Stimulated activated CD4-positive, alpha-beta T cell treated with anti-CD3 and anti-CD28 coated beads, Interleukin-15, amount 100 ng/mL, for 48 hours (primary cell): Measurements from ENCODE around the gene EXOC4.

Source experiments
- DNase-seq, 2 donors: peaks; one replicate each; pipeline ENCODE4 v3.0.0-alpha.2; 2020; ENCODE audit warnings: low read depth in 2 of 2

The EXOC4 gene

DNA sequence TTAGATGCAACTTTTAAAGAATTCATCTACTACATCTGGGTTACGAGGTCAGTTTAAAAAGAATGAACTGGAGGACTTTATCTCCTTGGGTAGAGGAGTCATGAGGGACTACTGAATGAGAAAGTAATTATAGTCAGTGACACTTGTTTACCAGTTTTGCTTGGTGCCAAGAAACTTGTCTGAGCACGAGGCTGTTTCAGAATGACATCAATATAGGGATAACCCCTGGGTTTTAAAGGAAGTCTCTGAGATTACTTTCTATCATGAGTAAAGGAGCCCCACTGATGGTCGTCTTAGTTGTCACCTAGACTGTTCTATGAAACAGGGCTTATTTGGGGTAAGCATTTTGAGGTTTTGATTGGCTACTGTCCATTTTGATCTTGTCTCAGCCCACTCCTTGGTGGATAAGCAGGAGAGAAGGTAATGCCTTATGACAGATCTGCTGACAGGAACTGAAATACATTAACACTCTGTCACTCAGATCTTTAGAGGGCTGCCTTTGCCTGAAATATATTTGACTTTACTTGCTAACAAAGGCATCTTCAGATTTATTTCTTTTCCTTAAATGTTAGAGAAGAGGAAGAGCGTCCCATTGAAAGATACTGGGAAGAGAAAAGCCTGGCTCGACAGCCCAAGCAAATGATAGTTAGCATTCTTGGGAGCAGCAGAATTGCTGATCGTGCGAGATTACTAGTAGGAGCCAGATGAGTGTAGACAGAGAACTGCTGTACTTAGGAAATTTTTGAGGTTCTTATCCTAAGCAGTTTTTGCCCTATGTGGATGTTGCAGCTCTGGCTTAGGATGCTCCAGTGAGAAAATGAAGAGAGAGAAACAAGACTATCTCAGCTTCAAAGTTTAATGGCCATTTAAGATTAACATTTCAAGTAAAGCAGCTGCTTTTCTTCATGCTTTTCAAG lies 575.1 kb downstream of the EXOC4 start:
- DNase-seq: no peak

DNA sequence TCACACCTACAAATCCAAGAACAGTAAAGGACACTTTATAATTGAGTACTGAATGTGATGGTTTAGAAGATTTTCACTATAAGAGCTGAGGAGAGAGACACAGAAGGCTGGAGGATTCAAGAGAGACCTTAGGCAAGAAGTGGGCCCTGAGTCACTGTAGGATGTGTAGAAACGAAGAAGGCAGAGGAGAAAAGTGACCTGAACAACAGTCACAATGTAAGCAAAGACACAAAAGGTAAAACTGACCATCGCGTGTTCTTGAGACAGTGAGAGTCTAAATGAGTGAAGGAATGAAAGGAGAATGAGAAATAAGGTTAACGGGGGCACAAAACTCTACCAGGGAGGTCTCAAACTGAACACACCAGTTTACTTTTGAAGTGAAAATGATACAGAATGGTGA lies 576.0 kb downstream of the EXOC4 start:
- no peak for DNase-seq

DNA sequence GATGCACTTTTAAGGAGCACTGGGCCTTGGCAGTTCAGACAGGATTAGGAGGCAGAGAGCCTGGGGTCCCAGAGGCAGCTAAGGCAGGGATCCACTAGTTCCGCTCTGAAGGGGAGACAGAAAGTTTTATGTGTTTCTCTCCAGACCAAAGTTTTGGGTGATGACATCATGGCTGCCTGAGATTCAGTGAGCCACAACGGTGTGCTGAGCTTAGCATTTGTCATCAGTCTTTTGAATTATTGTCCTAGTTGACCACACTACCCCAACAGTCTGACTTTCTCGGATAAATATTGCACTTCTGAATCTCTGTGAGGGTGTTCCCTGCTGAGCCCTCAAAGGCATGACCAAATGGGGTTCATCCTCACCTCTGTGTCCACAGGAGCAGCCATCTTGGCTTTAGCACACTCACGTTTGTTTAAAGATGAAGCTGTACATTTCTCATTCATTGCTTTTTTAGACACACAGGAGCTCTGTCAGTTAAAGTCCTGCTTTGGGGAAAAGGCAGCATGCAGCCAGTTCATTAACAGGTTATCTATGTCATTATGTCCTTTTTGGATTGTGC lies 576.5 kb downstream of the EXOC4 start:
- no peak for DNase-seq

DNA sequence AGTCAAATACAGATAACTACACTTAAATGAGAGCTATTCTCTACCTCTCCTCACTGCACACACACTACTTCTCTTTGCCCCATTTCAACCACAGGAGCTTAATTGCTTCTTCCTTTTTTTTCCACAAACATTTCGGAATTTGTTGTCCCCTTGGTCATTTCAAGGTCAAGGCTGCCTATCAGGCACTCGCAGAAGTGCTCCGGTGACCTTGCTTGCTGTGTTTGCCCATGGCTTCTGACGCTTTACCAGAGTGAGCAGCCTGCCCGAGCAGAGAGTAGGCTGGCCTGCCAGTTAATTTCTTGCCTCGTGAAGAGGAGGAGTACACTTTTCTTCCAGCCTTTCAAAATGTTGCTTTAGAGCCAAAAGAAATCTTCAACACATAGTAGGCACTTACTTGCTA lies 577.2 kb downstream of the EXOC4 start:
- DNase-seq: no peak

DNA sequence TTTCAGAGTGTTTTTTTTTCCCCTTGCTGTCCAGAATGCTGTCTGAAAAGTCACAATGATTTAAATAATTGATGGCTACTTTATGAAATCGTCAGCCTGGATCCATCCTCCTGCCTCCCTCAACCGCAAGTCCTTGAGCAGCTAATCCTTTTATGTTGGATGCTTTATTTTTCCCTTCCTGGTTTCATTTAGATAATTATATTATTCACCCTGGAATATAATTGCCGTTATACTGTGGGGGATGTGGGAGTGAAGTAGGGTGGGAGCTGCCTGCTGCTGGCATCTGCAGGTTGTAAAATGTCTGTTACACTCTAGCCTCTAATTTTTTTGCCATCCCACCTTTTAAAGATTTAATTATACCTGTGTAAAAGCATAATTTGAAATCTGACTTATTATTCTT lies 583.8 kb downstream of the EXOC4 start:
- no peak for DNase-seq

DNA sequence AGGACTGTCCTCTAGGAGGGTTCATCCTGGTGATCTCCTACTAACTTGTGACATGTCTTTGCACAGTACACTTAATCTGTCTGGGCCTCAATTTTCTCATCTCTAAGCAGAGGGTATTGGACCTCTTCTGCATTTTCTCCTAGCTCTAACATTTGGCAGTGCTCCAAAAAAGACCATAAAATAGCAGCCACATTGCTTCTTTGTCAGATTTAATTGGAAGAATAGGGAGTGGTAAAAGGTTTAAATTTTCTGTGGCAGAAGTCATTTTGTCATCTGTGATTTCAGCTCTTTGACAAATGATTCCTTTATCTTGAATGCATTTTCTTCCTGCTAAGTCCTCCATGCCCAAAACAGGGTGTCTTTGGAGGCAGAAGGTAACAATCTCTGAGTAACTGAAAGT lies 584.3 kb downstream of the EXOC4 start:
- no peak for DNase-seq

DNA sequence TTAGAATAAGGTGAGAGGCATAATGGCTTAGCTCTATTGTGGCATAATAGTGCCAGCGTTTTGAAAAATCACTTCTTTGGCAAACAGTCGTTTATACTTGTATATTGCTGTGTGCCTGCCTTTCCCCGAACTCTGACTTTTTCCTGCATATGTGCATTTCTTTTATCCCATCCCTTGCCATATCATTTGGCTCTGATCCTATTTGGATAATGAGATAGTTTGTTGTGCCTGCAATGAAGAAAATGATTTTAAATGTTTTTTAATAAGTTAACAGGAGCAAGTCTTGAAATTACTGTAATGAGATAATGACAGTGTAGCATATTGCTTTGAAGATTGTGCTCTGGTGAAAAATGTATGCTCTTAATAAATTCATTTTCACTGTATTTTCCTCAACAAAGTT lies 586.2 kb downstream of the EXOC4 start:
- no peak for DNase-seq

DNA sequence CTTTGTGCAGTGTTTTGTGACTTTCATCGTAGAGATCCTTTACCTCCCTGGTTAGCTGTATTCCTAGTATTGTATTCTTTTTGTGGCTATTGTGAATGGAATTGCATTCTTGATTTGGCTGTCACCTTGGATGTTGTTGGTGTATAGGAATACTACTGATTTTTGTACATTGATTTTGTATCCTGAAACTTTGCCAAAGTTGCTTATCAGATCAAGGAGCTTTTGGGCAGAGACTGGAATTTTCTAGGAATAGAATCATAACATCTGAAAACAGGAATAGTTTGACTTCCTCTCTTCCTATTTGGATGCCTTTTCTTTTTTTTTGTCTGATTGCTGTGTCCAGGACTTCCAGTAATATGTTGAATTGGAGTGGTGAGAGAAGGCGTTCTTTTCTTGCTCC lies 590.5 kb downstream of the EXOC4 start:
- no peak for DNase-seq

DNA sequence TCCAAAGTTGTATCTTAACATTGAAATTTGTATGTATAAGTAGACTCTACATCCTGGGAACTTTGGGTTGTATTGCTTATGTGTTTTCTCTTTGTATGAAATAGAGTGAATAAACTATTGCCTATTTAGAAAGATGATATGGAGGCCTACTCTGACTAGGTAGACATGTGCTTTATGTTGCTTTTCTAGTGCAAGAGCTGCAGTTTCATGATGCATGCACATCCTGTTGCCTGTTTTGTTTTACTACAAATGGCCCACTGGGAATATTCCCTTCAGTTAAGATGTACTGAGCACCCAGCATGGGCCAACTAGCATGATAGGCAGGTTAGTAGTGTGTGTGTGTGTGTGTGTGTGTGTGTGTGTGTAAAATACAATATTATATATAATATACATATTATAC lies 592.1 kb downstream of the EXOC4 start:
- DNase-seq: no peak

DNA sequence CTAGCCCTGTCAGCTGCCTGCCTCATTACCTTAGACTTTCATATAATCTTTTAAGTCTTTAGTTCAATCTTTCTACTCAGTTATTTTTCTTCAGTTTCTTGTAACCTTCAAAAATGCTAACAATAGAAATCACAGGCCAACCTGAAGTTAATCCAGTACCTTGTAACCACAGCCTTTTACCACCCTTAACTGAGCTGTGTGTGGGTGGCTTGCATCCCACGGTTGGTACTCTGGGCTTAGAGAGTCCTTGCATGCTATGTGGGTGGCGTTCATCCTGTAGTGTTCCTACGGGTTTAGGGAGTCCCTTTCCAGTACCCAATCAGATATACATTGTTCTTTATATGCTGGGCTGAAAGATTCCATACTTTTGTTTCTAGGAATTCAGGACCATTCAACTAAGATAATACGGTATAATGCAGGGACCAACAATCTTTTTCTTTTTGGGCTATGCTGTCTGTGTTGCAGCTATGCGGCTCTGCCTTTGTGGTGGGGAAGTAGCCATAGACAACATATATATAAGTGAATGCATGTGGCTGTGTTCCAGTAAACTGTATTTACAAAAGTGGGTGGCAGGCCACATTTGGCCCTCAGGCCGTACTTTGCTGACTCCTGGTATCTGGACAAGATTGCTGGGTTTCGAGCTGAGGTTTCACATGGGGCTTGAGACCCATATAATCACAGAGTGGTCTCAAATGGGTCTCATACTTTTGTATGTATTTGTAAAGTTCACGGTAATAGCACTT lies 593.5 kb downstream of the EXOC4 start:
- DNase-seq: no peak

DNA sequence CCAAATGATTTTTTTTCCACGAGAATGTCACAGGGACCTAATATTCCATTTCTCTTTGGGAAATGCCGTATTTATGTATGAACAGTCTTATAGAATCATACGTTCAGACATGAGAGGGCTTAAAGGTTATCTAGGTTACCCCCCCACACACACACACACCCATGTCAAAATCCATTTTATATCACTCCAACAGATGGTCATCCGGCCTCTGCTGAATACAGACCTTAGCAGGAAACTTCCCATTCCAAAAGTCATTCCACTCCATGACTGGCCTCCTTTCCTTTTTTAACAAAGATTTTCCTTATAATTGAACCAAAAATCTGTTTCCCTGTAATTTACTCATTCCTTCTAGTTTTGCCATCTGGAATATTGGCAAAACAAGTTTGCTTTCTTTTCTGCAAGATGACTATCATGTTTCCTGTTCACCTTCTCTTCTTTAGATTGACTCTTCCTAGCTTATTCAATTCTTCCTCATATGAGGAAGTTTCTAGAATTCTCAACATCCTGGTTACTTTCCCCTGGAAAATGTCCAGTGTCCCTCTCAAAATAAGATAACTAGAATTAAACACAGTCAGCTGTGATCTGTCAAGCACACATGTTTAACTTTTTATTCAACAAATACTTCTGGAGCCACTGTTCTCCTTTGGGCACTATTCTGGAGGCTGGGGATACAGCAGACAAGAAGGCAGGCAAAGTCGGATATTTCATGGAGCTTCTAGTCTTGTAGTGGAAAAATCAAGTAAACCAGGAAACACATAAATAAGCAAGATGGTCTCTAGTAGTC lies 597.8 kb downstream of the EXOC4 start:
- DNase-seq: no peak

DNA sequence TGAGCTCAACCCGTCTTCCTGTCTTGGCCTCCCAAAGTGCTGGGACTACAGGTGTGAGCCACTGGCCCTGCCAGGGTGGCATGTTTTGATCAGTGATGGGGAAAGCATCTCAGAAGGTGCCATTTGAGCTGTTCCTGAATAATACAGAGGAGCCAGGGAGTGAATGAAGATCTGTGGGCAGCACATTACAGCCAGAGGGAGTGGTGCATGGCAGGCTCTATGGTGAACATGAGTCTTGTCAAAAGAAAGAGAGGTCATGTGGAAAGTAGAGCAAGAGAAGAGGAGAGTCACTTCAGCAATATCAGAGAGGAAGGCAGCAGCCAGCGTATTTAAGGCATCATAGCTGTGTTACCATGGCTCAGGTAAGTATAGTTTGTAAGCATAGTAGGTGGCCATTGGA lies 598.5 kb downstream of the EXOC4 start:
- no peak for DNase-seq

DNA sequence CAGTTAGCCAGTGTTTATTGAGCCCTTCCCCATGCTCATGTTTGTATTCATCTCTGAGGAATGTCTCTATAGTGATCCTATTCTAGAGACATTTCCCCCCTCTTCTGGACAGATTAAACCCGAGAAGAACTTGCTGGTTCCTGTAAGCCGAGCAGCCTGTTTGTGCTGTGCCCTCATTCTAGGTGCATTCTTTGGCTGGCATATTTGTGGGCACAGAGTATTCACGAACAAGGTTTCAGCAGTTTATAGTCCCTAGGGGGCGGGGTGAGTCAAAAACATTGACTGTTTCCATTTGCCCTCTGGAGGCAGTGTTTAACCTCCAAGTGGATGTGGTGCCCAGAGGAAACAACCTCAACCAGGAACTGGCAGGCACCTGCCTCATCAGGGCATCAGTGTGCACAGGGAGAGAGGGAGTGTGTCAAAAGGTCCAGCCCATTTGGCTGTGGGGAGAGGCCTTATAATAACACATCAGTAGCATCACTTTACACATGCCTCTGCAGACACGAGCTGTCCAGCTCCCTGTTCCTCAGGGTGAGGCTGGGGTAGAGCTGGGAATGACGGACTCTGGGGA lies 600.9 kb downstream of the EXOC4 start:
- DNase-seq: peak in 1 of 2 donors; percentile 4

DNA sequence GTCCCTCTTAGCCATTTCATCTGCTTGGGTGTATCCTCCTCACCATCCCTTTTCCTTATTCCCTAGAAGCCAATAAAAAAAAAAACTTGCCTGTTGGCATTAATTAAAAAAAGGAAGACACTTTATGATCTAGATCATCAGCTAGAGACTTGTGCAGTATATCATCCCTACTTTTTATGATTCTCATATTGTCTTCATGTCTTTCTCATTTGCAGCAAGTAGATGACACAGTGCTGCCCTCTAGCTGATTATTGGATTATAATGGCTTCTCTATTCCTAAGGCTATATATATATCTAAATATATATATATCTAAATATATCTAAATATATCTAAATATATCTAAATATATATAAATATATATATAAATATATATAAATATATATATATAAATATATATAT lies 601.9 kb downstream of the EXOC4 start:
- no peak for DNase-seq

DNA sequence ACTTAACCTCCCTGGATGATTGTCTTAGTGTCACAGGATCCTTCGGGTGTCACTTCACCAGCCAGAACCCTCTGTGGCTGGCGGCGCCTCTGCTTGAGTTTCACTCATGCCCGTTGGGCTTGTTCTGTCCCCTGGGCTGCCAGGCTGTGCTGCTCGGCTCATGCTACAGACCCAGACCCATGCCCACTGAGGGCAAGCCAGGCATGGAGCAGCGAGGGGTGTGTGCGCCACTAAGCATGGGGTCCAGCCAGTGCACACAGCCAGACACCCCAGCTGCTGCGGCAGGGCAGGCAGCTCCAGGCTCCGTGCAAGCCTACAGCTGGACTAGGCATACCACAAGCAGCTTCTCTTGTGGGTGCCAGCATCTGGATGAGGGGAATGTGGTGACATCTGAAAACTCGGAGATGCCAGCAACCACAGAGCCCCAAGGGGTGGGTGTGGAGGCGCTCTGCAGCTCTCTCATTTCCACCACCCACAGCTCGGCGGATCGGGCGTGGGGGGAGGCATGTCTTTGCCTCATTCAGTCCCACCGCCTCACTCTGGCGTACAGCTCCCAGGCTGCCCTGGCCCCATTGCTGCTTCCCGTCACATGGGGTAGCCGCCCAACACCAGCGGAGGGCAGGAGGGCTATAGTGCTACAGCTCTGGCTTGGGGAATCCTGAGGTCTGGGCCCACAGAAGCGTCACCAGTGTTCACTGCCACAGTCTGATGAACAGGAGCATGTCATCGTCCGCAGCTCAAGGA lies 604.7 kb downstream of the EXOC4 start:
- no peak for DNase-seq

DNA sequence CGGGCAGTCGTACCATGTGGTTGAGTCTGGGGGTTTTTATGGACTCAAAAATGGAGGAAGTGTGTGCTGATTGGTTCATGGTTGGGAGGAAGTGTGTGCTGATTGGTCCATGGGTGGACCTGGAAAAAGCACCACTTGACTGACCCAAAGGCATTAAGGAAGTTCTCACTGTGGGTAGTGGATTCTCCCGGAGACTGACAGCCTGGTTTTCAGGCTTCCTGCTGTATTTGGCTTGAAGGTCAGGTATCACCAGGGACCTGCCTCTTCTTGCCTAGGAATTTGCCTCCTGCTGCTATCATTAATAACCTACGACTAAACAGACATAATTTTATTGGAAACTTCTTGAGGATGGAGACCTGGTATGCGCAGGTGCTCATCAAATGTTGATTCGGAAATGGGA lies 605.4 kb downstream of the EXOC4 start:
- DNase-seq: no peak

DNA sequence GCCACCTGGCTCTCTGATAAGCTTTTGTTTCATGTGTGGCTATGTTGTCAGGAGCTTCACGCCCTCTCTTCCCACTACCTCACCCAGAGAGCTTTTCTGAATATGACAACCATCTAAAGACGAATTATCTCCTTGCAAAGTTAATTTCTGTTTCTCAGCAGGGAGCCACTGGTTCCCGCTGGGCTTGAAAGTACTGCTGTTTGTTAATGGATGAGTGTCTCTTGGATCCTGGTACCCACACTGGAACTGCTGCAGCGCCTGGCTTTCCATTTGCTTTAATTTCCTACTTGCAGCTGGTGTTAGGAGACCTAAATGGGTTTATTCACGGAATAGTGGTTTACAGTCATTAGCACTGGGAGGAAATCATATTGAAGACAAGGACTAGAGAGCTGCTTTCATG lies 606.4 kb downstream of the EXOC4 start:
- no peak for DNase-seq

DNA sequence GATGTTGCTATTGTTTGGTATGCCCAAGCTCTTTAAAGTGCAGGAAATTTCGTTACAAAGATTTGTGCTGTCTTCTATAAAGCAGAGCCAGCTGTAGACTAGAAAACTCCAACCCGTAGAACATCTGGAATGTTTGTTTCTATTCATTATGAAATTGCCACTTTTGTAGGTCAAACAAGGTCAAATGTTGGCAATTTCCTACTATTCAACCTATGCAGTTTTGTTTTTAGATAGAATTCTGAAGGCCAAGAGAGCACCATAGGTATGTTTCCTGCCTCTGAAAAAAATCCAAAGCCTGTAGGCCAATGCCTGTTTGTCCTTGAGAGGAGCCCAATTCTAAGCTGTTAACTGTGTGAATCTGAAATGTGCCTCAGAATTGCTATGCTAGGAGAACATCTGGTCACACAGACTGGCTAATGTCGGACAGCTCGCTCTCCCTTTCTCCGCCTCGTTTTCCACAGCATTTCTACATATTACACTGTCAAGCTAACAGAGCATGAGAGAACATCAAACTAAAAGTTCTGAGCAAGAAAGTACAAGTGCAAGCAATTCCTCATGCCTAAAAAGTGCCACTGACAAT lies 607.1 kb downstream of the EXOC4 start:
- no peak for DNase-seq

DNA sequence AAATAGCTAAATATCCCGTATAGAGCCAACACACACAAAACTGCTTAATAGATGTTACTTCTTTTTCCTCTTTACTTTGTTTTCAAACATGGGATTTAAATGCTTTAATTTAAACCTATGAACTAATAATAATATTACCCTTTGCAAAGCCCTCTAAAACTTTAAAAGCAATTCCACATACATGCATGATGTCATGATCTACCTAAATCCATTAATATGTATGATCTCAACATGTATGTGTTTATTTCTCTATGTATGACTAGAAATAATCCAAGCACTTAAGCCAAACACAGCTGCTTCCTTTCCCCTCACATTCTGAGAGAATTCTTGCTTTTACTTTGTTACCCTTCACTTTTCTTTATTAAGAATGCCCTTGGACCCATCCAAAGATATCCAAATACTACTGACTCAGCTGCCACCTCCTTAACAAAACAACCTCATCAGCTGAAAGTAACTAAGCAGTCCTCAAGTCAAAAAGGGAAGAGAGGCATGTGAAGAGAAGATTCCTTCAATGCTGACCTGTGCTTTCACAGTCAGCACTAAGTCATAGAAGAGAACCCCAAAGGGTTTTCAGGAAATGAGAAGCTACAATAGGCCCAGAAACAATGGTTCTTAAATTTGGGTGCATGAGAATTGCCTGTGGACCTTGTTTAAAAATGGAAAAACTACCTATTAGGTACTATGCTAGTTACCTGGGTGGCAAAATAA lies 607.9 kb downstream of the EXOC4 start:
- no peak for DNase-seq

DNA sequence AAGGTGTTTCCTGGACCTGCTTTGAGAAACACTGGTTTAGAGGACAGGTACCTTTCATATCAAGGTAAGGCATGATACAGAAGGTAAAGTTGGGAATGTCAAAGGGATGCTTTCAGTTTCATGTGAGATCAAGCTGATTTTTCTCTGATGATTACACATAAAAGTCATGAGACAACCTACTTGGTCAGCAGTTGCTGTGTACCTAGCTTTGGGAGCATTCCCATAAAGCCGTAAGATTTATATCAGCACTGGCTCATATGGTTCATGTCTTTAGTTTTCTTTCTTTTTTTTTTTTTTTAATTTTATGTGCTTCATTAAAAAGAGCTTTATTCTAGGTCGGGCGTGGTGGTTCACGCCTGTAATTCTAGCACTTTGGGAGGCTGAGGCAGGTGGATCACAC lies 609.0 kb downstream of the EXOC4 start:
- DNase-seq: no peak
